Lower lobe of right lung (tissue), 2 donors: ENCODE measurements around the gene CELSR2. TPM values are rescaled to one million over a fixed set of nuclear protein-coding genes. Genes with fewer than 3 reads are reported as not detected.

ENCODE experiments used
- ATAC-seq, 2 donors: fragments of 200-7000 bp; cut with Tn5 transposase; one replicate each; pipeline ENCODE4 v1.9.1; 2020 to 2022; ENCODE audit warnings: mild to moderate bottlenecking in 2 of 2, moderate library complexity in 2 of 2
- DNase-seq: peaks from one replicate; pipeline ENCODE4 v3.0.0-alpha.2; 2020
- H3K27ac ChIP-seq: fragments of 200-600 bp; one replicate; pipeline ENCODE4 v1.8.0; 2022
- H3K27me3 ChIP-seq: fragments of 200-600 bp; one replicate; pipeline ENCODE4 v1.8.0; 2022; ENCODE audit warnings: low read depth
- H3K36me3 ChIP-seq: fragments of 200-600 bp; one replicate; pipeline ENCODE4 v1.8.0; 2022; ENCODE audit warnings: mild to moderate bottlenecking
- H3K4me1 ChIP-seq: fragments of 200-600 bp; one replicate; pipeline ENCODE4 v1.8.0; 2022
- H3K4me3 ChIP-seq: fragments of 200-600 bp; one replicate; pipeline ENCODE4 v1.8.0; 2022; ENCODE audit warnings: mild to moderate bottlenecking
- H3K9me3 ChIP-seq: fragments of 200-600 bp; one replicate; pipeline ENCODE4 v1.8.0; 2022
- CTCF ChIP-seq: fragments of 200-600 bp; IDR thresholded peaks from one replicate; pipeline ENCODE4 v1.8.0; 2022; ENCODE audit warnings: antibody characterized with exemption, mild to moderate bottlenecking
- intact Hi-C: fragments of 100-400 bp; cut with DNase I; formaldehyde crosslinking; loops from one replicate; pipeline ENCODE4 v1.11.0; 2022
- total RNA-seq: library from RNA; stranded (reverse); fragmentation: NEBNext Ultra II Directional; extraction: Animal tissue kit (Norgen Biotek cat#: 25700); gene quantifications from one replicate; pipeline ENCODE4 v1.2.1, GENCODE V29; 2021
- donor health status: DM: no; HTN: yes; CAD: no; lungs with severe emphysema.

Gene CELSR2
- total RNA-seq, 1 donor from 2014 or later = 7.2 TPM

GRCh38 chr1:109253803-109254620, 4.7 kb downstream of the CELSR2 start:
- DNase-seq = no peak

GRCh38 chr1:109254621-109255096, 5.3 kb downstream of the CELSR2 start:
- no peak for TF ChIP-seq CTCF
- Histone ChIP-seq H3K27me3 (no peaks in the 10 kb centered on the region), H3K9me3 (no peaks in the 10 kb centered on the region), H3K36me3 (no peaks in the 10 kb centered on the region), H3K4me3 (no peak overlapping the region), H3K4me1 (peaks cover 24% of the 10 kb centered on the region), H3K27ac (peak overlapping the region; percentile 66)
- intact Hi-C loops = no loop called here
- ATAC-seq (peak; percentile 11 to 25), DNase-seq (no peak)

More at GRCh38 chr1:109253803-109254620, 4.7 kb downstream of the CELSR2 start:
- Histone ChIP-seq H3K4me3 (no peak overlapping the region), H3K27me3 (no peaks in the 10 kb centered on the region), H3K9me3 (no peaks in the 10 kb centered on the region), H3K4me1 (peaks cover 26% of the 10 kb centered on the region), H3K36me3 (no peaks in the 10 kb centered on the region), H3K27ac (peak overlapping the region; percentile 66)
- peak in 1 of 2 donors; percentile 11 for ATAC-seq
- TF ChIP-seq CTCF = no peak
- intact Hi-C loops = no loop called here

GRCh38 chr1:109255097-109255651, 5.8 kb downstream of the CELSR2 start:
- no peak for TF ChIP-seq CTCF
- Histone ChIP-seq H3K27me3 (no peaks in the 10 kb centered on the region), H3K27ac (no peak overlapping the region), H3K4me3 (no peak overlapping the region), H3K36me3 (no peaks in the 10 kb centered on the region), H3K4me1 (peaks cover 21% of the 10 kb centered on the region), H3K9me3 (no peaks in the 10 kb centered on the region)
- intact Hi-C loops = no loop called here
- no peak for ATAC-seq
- DNase-seq = no peak

- TF ChIP-seq CTCF = no peak
- ATAC-seq = no peak
- peaks cover 20% of the 10 kb centered on the region for H3K4me1 ChIP-seq
- no peak overlapping the region for H3K4me3 ChIP-seq
- no peaks in the 10 kb centered on the region for H3K27me3 ChIP-seq
- H3K27ac ChIP-seq = no peak overlapping the region
- intact Hi-C loops = no loop called here
- no peaks in the 10 kb centered on the region for H3K36me3 ChIP-seq
- H3K9me3 ChIP-seq = no peaks in the 10 kb centered on the region
- no peak for DNase-seq
Measured at GRCh38 chr1:109255678-109256077, 6.3 kb downstream of the CELSR2 start.

- Histone ChIP-seq H3K4me1 (peaks cover 20% of the 10 kb centered on the region), H3K9me3 (no peaks in the 10 kb centered on the region), H3K4me3 (no peak overlapping the region), H3K36me3 (no peaks in the 10 kb centered on the region), H3K27ac (no peak overlapping the region), H3K27me3 (no peaks in the 10 kb centered on the region)
- ATAC-seq (no peak), DNase-seq (no peak)
- intact Hi-C loops = no loop called here
- no peak for TF ChIP-seq CTCF
Measured at GRCh38 chr1:109256085-109256484, 6.7 kb downstream of the CELSR2 start.
